Activated gamma-delta T cell treated with Interleukin-2 at 50 U/mL for 16 hours (primary cell): Measurements from ENCODE around the gene GPR119.
"Not testable (repeated sequence)": the region's sequence is repeated elsewhere in the genome, so short reads cannot be mapped to it uniquely, and the experiment has no call there.

Experiments
- DNase-seq: peaks from one replicate; pipeline ENCODE4 v3.0.0-alpha.2; 2020

The GPR119 gene

DNA sequence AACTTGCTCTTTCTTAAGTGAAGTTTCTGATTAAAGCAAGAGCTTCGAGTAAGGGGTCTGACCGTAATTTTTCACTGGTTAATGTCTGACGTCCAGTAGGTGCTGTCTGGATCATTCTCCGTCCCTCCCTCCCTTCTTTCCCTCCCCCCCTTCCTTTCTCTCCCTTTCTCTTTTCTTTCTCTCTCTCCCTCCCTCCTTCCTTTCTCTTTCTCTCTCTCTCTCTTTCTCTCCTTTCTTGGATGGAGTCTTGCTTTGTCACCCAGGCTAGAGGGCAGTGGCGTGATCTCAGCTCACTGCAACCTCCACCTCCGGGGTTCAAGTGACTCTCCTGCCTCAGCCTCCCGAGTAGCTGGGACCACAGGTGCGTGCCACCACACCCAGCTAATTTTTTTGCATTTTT, 46.6 kb downstream of the GPR119 start:
- DNase-seq = not testable (repeated sequence)

DNA sequence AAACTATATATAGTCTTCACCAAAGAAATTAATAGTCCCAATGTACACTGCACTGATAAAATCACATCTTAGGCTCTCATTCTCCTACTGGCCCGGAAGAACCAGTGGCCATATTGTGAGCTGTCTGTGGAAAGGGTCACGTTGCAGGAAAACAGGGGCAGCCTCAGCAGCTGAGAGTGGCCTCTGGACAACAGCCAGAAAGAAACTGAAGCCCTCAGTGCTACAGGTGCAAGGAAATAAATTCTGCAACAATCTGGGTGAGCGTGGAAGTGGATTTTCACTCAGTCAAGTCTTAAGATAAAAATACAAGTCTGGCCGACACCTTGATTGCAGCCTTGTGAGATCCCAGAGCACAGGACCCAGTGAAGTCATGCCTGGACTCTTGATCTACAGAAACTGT, 48.9 kb downstream of the GPR119 start:
- DNase-seq = no peak
